A549 (cell line): ENCODE data around the gene TIMM50. TPM values are rescaled to one million over a fixed set of nuclear protein-coding genes. Genes with fewer than 3 reads are reported as not detected.

Experiments used
- ATAC-seq, 2 experiments: fragments of 200-7000 bp in 1 of 2; fragments of >200 bp in 1 of 2; cut with Nextera tagmentation in 1 of 2; cut with Tn5 transposase in 1 of 2; 3 replicates each; pipeline versions ENCODE4 v1.8.0 to v1.9.1; 2018 to 2020; ENCODE audit warnings: mild to moderate bottlenecking in 1 of 2, moderate library complexity in 1 of 2
- CTCF ChIA-PET: fragments of 300-600 bp; sonication (Branson Sonifier 250); formaldehyde crosslinking; extraction: SDS; loops from one replicate; lab custom pipeline; 2021; ENCODE audit warnings: antibody characterized with exemption, inconsistent platforms; lab: Yijun Ruan, JAX
- POLR2A ChIA-PET: fragments of 350-600 bp; formaldehyde crosslinking; extraction: SDS; loops from one replicate; lab custom pipeline; 2021; ENCODE audit warnings: antibody characterized with exemption, inconsistent platforms; lab: Yijun Ruan, JAX
- DNase-seq, 2 experiments: peaks; one replicate each; pipeline versions ENCODE4 v3.0.0 to v3.0.0-alpha.2; 2011 to 2016; ENCODE audit warnings: low read depth in 1 of 2, low spot score in 1 of 2
- FAIRE-seq: peaks from 2 replicates; lab custom pipeline; 2011; peaks lifted over from hg19 to GRCh38; lab: Jason Lieb, UNC
- H3K27ac ChIP-seq, 2 experiments: fragments of >200 bp; sonication (Bioruptor Twin); formaldehyde crosslinking; 3 replicates each; pipeline ENCODE4 v1.5.1; 2016 to 2017
- H3K4me1 ChIP-seq: fragments of >200 bp; sonication (Bioruptor Twin); formaldehyde crosslinking; 3 replicates; pipeline ENCODE4 v1.6.1; 2016
- H3K4me2 ChIP-seq: fragments of >200 bp; sonication (Bioruptor Twin); formaldehyde crosslinking; 3 replicates; pipeline ENCODE4 v1.6.1; 2016
- H3K4me3 ChIP-seq: fragments of >200 bp; sonication (Bioruptor Twin); formaldehyde crosslinking; 3 replicates; pipeline ENCODE4 v1.5.1; 2016
- H3K9me3 ChIP-seq: fragments of >200 bp; sonication (Bioruptor Twin); formaldehyde crosslinking; 3 replicates; pipeline ENCODE4 v1.6.1; 2016
- BHLHE40 ChIP-seq: IDR thresholded peaks from 2 replicates; pipeline ENCODE4 v1.6.1; 2012; ENCODE audit warnings: low read depth, low read length, inconsistent platforms
- CBX8 ChIP-seq: fragments of 200-600 bp; sonication (generic); IDR thresholded peaks from 2 replicates; pipeline ENCODE4 v1.6.1; 2016
- CTCF ChIP-seq: fragments of >200 bp; sonication (Bioruptor Twin); formaldehyde crosslinking; IDR thresholded peaks from 3 replicates; pipeline ENCODE4 v1.5.1; 2016
- E2F6 ChIP-seq: IDR thresholded peaks from 2 replicates; pipeline ENCODE4 v1.6.1; 2012; ENCODE audit warnings: low read depth, borderline replicate concordance
- FOSL2 ChIP-seq, 2 experiments: fragments of 450-650 bp in 1 of 2; fragments of >200 bp in 1 of 2; sonication (Bioruptor Twin) in 1 of 2; formaldehyde crosslinking; IDR thresholded peaks; 2 replicates each; pipeline versions ENCODE4 v1.5.0 to v1.6.1; 2016 to 2020; ENCODE audit warnings: mild to moderate bottlenecking in 1 of 2, moderate library complexity in 1 of 2
- FOXS1 ChIP-seq: fragments of 250-450 bp; sonication (Bioruptor Pico); IDR thresholded peaks from 2 replicates; pipeline ENCODE4 v1.5.0; 2020; ENCODE audit warnings: mild to moderate bottlenecking, moderate library complexity
- HDAC2 ChIP-seq: fragments of 200-600 bp; sonication (generic); IDR thresholded peaks from 2 replicates; pipeline ENCODE4 v1.6.1; 2016
- HOXB5 ChIP-seq: fragments of 250-450 bp; sonication (Bioruptor Pico); IDR thresholded peaks from 2 replicates; pipeline ENCODE4 v1.5.0; 2020; ENCODE audit warnings: mild to moderate bottlenecking, moderate library complexity
- JUN ChIP-seq, 2 experiments: fragments of >200 bp; sonication (Bioruptor Twin); formaldehyde crosslinking; IDR thresholded peaks; 2 replicates in 1 of 2; 3 replicates in 1 of 2; pipeline ENCODE4 v1.6.1; 2016 to 2017
- KDM5A ChIP-seq: fragments of 200-600 bp; sonication (generic); IDR thresholded peaks from 2 replicates; pipeline ENCODE4 v1.6.1; 2016; ENCODE audit warnings: antibody characterized with exemption, mild to moderate bottlenecking
- MAFK ChIP-seq: fragments of 450-650 bp; IDR thresholded peaks from 2 replicates; pipeline ENCODE4 v1.6.1; 2014; ENCODE audit not compliant: partially characterized antibody
- MAZ ChIP-seq: fragments of 150-350 bp; IDR thresholded peaks from 2 replicates; pipeline ENCODE4 v1.6.1; 2014; ENCODE audit warnings: antibody characterized with exemption, low read depth, low read length, borderline replicate concordance
- PBX3 ChIP-seq: IDR thresholded peaks from 2 replicates; pipeline ENCODE4 v1.6.1; 2012
- RARB ChIP-seq: fragments of 250-450 bp; sonication (Bioruptor Pico); IDR thresholded peaks from 2 replicates; pipeline ENCODE4 v1.8.0; 2021; ENCODE audit warnings: mild to moderate bottlenecking, moderate library complexity
- SREBF2 ChIP-seq: fragments of 450-650 bp; IDR thresholded peaks from 2 replicates; pipeline ENCODE4 v1.6.1; 2014; ENCODE audit warnings: mild to moderate bottlenecking, moderate library complexity
- TFCP2L1 ChIP-seq: fragments of 250-450 bp; sonication (Bioruptor Pico); IDR thresholded peaks from 2 replicates; pipeline ENCODE4 v1.5.0; 2021; ENCODE audit warnings: mild to moderate bottlenecking
- TP53 ChIP-seq: fragments of 250-450 bp; sonication (Bioruptor Pico); IDR thresholded peaks from 2 replicates; pipeline ENCODE4 v1.5.0; 2021; ENCODE audit warnings: mild to moderate bottlenecking, moderate library complexity
- ZFP36 ChIP-seq: fragments of 450-650 bp; IDR thresholded peaks from 2 replicates; pipeline ENCODE4 v1.6.1; 2014; ENCODE audit warnings: borderline replicate concordance; ENCODE audit not compliant: partially characterized antibody
- WGBS: methylation state at CpG from one replicate; pipeline ENCODE4 v1.1.6; 2017; ENCODE audit errors: missing lambda C conversion rate; 5-methylcytosine and 5-hydroxymethylcytosine counted together
- polyA plus RNA-seq, 4 experiments: library from polyadenylated mRNA; depleted of rRNA in 3 of 4; stranded (reverse); fragments of >200 nt; fragmentation: RNase III in 1 of 4; extraction: RNeasy Plus Mini Kit Qiagen cat#74134 plus additional on column Dnase treatment in 1 of 4; gene quantifications; 2 replicates in 3 of 4; 3 replicates in 1 of 4; pipeline ENCODE4 v1.2.3, GENCODE V29; 2011 to 2017
- TF ChIP-seq, protein P1 (sequence below): fragments of 150-350 bp; IDR thresholded peaks from 2 replicates; pipeline ENCODE4 v1.6.1; 2014; ENCODE audit warnings: low read depth, mild to moderate bottlenecking, low read length
- TF ChIP-seq, protein P2 (sequence below): fragments of 250-450 bp; sonication (Bioruptor Pico); IDR thresholded peaks from 2 replicates; pipeline ENCODE4 v1.5.0; 2021; ENCODE audit warnings: mild to moderate bottlenecking, moderate library complexity, borderline replicate concordance

Gene TIMM50
- polyA plus RNA-seq, 2 of the 4 experiments (the other 2 are of a cell fraction) = 204 to 234 TPM

GRCh38 chr19:39463403-39463802 is 17.2 kb upstream of the TIMM50 start:
- FAIRE-seq = peak; percentile 99
- H3K4me2 ChIP-seq = no peak overlapping the region
- peaks cover 5% of the 10 kb centered on the region for H3K4me1 ChIP-seq
- ATAC-seq = no peak
- TF ChIP-seq JUN (IDR thresholded peaks at IDR 0.05) = no peak
- no peak for TF ChIP-seq FOSL2 (IDR thresholded peaks at IDR 0.05)
- no peak for TF ChIP-seq FOSL2 (CRISPR knock-in tag; IDR thresholded peaks at IDR 0.05)
- no peak for TF ChIP-seq PBX3
- no peak for TF ChIP-seq ZFP36
- TF ChIP-seq MAFK = no peak
- TF ChIP-seq BHLHE40 = no peak
- TF ChIP-seq HDAC2 = no peak
- no peak for TF ChIP-seq MAZ
- no peak for TF ChIP-seq RARB (CRISPR knock-in tag)
- TF ChIP-seq, protein P1, sequence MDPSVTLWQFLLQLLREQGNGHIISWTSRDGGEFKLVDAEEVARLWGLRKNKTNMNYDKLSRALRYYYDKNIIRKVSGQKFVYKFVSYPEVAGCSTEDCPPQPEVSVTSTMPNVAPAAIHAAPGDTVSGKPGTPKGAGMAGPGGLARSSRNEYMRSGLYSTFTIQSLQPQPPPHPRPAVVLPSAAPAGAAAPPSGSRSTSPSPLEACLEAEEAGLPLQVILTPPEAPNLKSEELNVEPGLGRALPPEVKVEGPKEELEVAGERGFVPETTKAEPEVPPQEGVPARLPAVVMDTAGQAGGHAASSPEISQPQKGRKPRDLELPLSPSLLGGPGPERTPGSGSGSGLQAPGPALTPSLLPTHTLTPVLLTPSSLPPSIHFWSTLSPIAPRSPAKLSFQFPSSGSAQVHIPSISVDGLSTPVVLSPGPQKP = no peak
- TF ChIP-seq HOXB5 (CRISPR knock-in tag) = no peak
- TF ChIP-seq SREBF2 = no peak
- no peak for TF ChIP-seq E2F6
- TF ChIP-seq, protein P2, sequence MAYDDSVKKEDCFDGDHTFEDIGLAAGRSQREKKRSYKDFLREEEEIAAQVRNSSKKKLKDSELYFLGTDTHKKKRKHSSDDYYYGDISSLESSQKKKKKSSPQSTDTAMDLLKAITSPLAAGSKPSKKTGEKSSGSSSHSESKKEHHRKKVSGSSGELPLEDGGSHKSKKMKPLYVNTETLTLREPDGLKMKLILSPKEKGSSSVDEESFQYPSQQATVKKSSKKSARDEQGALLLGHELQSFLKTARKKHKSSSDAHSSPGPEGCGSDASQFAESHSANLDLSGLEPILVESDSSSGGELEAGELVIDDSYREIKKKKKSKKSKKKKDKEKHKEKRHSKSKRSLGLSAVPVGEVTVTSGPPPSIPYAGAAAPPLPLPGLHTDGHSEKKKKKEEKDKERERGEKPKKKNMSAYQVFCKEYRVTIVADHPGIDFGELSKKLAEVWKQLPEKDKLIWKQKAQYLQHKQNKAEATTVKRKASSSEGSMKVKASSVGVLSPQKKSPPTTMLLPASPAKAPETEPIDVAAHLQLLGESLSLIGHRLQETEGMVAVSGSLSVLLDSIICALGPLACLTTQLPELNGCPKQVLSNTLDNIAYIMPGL = no peak
- TF ChIP-seq FOXS1 (CRISPR knock-in tag) = no peak
- TF ChIP-seq TFCP2L1 (CRISPR knock-in tag) = no peak
- TF ChIP-seq, all 56 proteins: peak for 0
- Histone ChIP-seq H3K4me3 (no peak overlapping the region), H3K27ac (no peak overlapping the region), H3K9me3 (no peaks in the 10 kb centered on the region)
- 89% methylated on average over 3 of the region's 3 CpGs for WGBS
- POLR2A ChIA-PET = interaction anchor here (1.0 to 1.6 kb wide), 3 partner anchors 17 to 27 kb away, joined by 3 to 5 read pairs (median 4); partner anchors contain the start of genes RPS16, SUPT5H and TIMM50
- DNase-seq = no peak
- CTCF ChIA-PET = interaction anchor here (0.8 to 21.9 kb wide), 10 partner anchors 12 to 209 kb away, joined by 3 to 305 read pairs (median 16); partner anchors contain the start of genes DLL3, EID2B, SUPT5H and TIMM50

- H3K4me1 ChIP-seq = peaks cover 26% of the 10 kb centered on the region
- H3K9me3 ChIP-seq = no peaks in the 10 kb centered on the region
- DNase-seq (no peak), FAIRE-seq (peak; percentile 65), ATAC-seq (no peak)
- ChIA-PET POLR2A (interaction anchor here (1.7 kb wide), 1 partner anchor 22 kb away, joined by 6 read pairs; no protein-coding TSS in a partner anchor), CTCF (interaction anchor here (0.6 to 21.9 kb wide), 14 partner anchors 9 to 355 kb away, joined by 3 to 305 read pairs (median 6); partner anchors contain the start of genes DLL3, EID2B, PLEKHG2 and SUPT5H)
- H3K4me3 ChIP-seq = no peak overlapping the region
- no peak overlapping the region for H3K4me2 ChIP-seq
- WGBS = 95% methylated on average over 18 of the region's 18 CpGs
- TF ChIP-seq TP53 (CRISPR knock-in tag) = no peak
- no peak for TF ChIP-seq FOSL2 (IDR thresholded peaks at IDR 0.05)
- TF ChIP-seq FOSL2 (CRISPR knock-in tag; IDR thresholded peaks at IDR 0.05) = no peak
- TF ChIP-seq CBX8 = no peak
- TF ChIP-seq CTCF = no peak
- no peak for TF ChIP-seq KDM5A
- TF ChIP-seq, protein P2 = no peak
- H3K27ac ChIP-seq = no peak overlapping the region
Observed at GRCh38 chr19:39465956-39466747, 14.5 kb upstream of the TIMM50 start.
